HepG2 (cell line): Measurements from ENCODE around the gene MCRIP2. TPM values are rescaled to one million over a fixed set of nuclear protein-coding genes. Genes with fewer than 3 reads are reported as not detected.

Source experiments
- ATF1 ChIP-seq: IDR thresholded peaks from 2 replicates; pipeline ENCODE4 v1.6.1; 2016; ENCODE audit warnings: mild to moderate bottlenecking, control low read depth
- CREM ChIP-seq, 2 experiments: sonication (generic) in 1 of 2; formaldehyde crosslinking in 1 of 2; IDR thresholded peaks; 2 replicates each; pipeline versions ENCODE4 v1.4.0 to v1.6.1; 2016 to 2020; ENCODE audit warnings: antibody characterized with exemption in 1 of 2, mild to moderate bottlenecking in 1 of 2, missing genetic modification reagents in 1 of 2
- FOSL2 ChIP-seq: sonication (generic); formaldehyde crosslinking; IDR thresholded peaks from 2 replicates; pipeline ENCODE4 v1.4.0; 2020; ENCODE audit warnings: missing genetic modification reagents
- FOXO1 ChIP-seq: sonication (generic); formaldehyde crosslinking; IDR thresholded peaks from 2 replicates; pipeline ENCODE4 v1.4.0; 2020; ENCODE audit warnings: missing genetic modification reagents
- HNF1B ChIP-seq: sonication (generic); formaldehyde crosslinking; IDR thresholded peaks from 2 replicates; pipeline ENCODE4 v1.5.1; 2020; ENCODE audit warnings: mild to moderate bottlenecking, moderate library complexity, missing genetic modification reagents
- MBD4 ChIP-seq: IDR thresholded peaks from 2 replicates; pipeline ENCODE4 v1.6.1; 2012; ENCODE audit warnings: low read length, inconsistent platforms, borderline replicate concordance
- MNT ChIP-seq: fragments of 450-650 bp; IDR thresholded peaks from 2 replicates; pipeline ENCODE4 v1.6.1; 2016
- SALL2 ChIP-seq: sonication (generic); formaldehyde crosslinking; IDR thresholded peaks from 2 replicates; pipeline ENCODE4 v1.8.1; 2023; ENCODE audit warnings: mild to moderate bottlenecking, missing genetic modification reagents, inconsistent platforms
- TFE3 ChIP-seq: IDR thresholded peaks from 2 replicates; pipeline ENCODE4 v1.6.1; 2016
- ZBTB10 ChIP-seq: sonication (generic); formaldehyde crosslinking; IDR thresholded peaks from 2 replicates; pipeline ENCODE4 v1.4.0; 2020; ENCODE audit warnings: missing genetic modification reagents, borderline replicate concordance
- ZBTB7A ChIP-seq: sonication (generic); formaldehyde crosslinking; IDR thresholded peaks from 2 replicates; pipeline ENCODE4 v1.8.0; 2022; ENCODE audit warnings: mild to moderate bottlenecking, missing genetic modification reagents
- ZNF280D ChIP-seq: sonication (generic); formaldehyde crosslinking; IDR thresholded peaks from 2 replicates; pipeline ENCODE4 v1.5.1; 2020; ENCODE audit warnings: mild to moderate bottlenecking, missing genetic modification reagents
- ZNF530 ChIP-seq: sonication (generic); formaldehyde crosslinking; IDR thresholded peaks from 2 replicates; pipeline ENCODE4 v1.5.0; 2020; ENCODE audit warnings: low read depth, mild to moderate bottlenecking, missing genetic modification reagents
- ZNF784 ChIP-seq: sonication (generic); formaldehyde crosslinking; IDR thresholded peaks from 2 replicates; pipeline ENCODE4 v1.5.1; 2020; ENCODE audit warnings: missing genetic modification reagents, mild to moderate bottlenecking, borderline replicate concordance
- polyA plus RNA-seq, 8 experiments: library from polyadenylated mRNA; depleted of rRNA in 3 of 8; stranded (reverse) in 7 of 8; unstranded in 1 of 8; fragments of >200 nt; fragmentation: Illumina TruSeq in 4 of 8; extraction: Trizol in 4 of 8; gene quantifications; 2 replicates each; pipeline versions ENCODE4 v1.2.1 to v1.2.3, GENCODE V29; 2011 to 2016; ENCODE audit warnings: low read depth in 4 of 8, missing spikeins in 1 of 8, mixed read lengths in 1 of 8; ENCODE audit not compliant: insufficient read depth in 1 of 8
- total RNA-seq, 5 experiments: library from RNA; depleted of rRNA; stranded (reverse); fragments of >200 nt; fragmentation: Illumina TruSeq; extraction: Trizol; gene quantifications; 2 replicates each; pipeline ENCODE4 v1.2.3, GENCODE V29; 2016; ENCODE audit warnings: low read depth in 1 of 5

Gene MCRIP2
- total and polyA plus RNA-seq, 2 of the 13 experiments (the other 11 are each of a cell fraction or from before 2014, with no cell fraction given), result 39.6 to 76.7 TPM

GRCh38 chr16:629833-630248 is 11.8 kb upstream of the MCRIP2 start (continued):
- TF ChIP-seq ZBTB10 (no peak), ZNF784 (CRISPR knock-in tag) (no peak), TFE3 (CRISPR knock-in tag) (no peak), ZNF280D (CRISPR knock-in tag) (no peak), FOSL2 (CRISPR knock-in tag) (no peak), FOXO1 (CRISPR knock-in tag) (no peak), ZNF530 (CRISPR knock-in tag) (no peak), ATF1 (CRISPR knock-in tag) (no peak), ZBTB7A (CRISPR knock-in tag) (no peak), MBD4 (no peak), HNF1B (CRISPR knock-in tag) (peak; percentile 26; the same call in 1 of the 2 replicates), CREM (IDR thresholded peaks at IDR 0.05) (no peak), CREM (CRISPR knock-in tag; IDR thresholded peaks at IDR 0.05) (no peak), MNT (no peak), SALL2 (no peak)
